ENCODE measurements around the gene EXOC6B. TPM values are rescaled to one million over a fixed set of nuclear protein-coding genes. Genes with fewer than 3 reads are reported as not detected.
A peak's percentile ranks its signal among the peaks of the same experiment; 100 is the strongest.

EXOC6B gene
- total and polyA plus RNA-seq, 9 of the 15 experiments (the other 6 are each of a cell fraction or from before 2014, with no cell fraction given), result 0.28 to 4.2 (median 2.0) TPM

GRCh38 chr2:72719416-72719815 lies 106.4 kb downstream of the EXOC6B start:
- WGBS (ENCODE audit: insufficient coverage, low coverage, missing lambda C conversion rate), result 57% methylated on average over 4 of the region's 4 CpGs
- no peaks in the 10 kb centered on the region for H3K9me3 ChIP-seq (replicated peaks; ENCODE audit: control insufficient read depth, insufficient read depth, low read depth, low read length)
- no peaks in the 10 kb centered on the region; a peak in 1 of 5 replicates for H3K27me3 ChIP-seq (ENCODE audit: control insufficient read depth in 2 of 2, insufficient read depth in 2 of 2, low read length in 2 of 2)
- no peak for TF ChIP-seq NRF1 (conservative IDR thresholded peaks at IDR 0.05 in 1 of 2, IDR thresholded peaks at IDR 0.05 in 1 of 2)
- TF ChIP-seq ASH1L (IDR thresholded peaks at IDR 0.05; ENCODE audit: borderline replicate concordance, low read depth, partially characterized antibody), result no peak
- TF ChIP-seq FOXA3 (CRISPR knock-in tag; conservative IDR thresholded peaks at IDR 0.05 in 1 of 2, IDR thresholded peaks at IDR 0.05 in 1 of 2), result 0 out of 4 replicates have a peak, but pooled peaks of 1 of the 2 experiments have one; percentile 13
- H3K4me1 ChIP-seq (replicated peaks in 1 of 2; ENCODE audit: control insufficient read depth in 2 of 2, insufficient read depth in 2 of 2, low read length in 2 of 2), result no peaks in the 10 kb centered on the region
- ChIA-PET POLR2A (no interaction called here), CTCF (ENCODE audit: low intra/inter-chr PET ratio) (interaction anchor here (0.6 kb wide), 2 partner anchors 195 to 254 kb away, joined by 3 read pairs; no protein-coding TSS in a partner anchor)
- H3K36me3 ChIP-seq (ENCODE audit: control insufficient read depth, insufficient read depth, low read length), result no peaks in the 10 kb centered on the region
- intact Hi-C loops (cut with micrococcal nuclease) (no loop called here), in situ Hi-C loops (cut with MboI) (no loop called here)
- H3K4me3 ChIP-seq, result no peak overlapping the region
- no peak for FAIRE-seq
- no peak overlapping the region for H3K27ac ChIP-seq (ENCODE audit: extremely low read depth, low read depth, low read length)
- no peaks in the 10 kb centered on the region for H4K20me1 ChIP-seq (replicated peaks; ENCODE audit: control insufficient read depth, insufficient read depth, low read length)
- BruUV-seq (replicated peaks), result no TSS peak
- ATAC-seq, result no peak
- H3K79me2 ChIP-seq (ENCODE audit: control insufficient read depth, insufficient read depth, low read length), result no peaks in the 10 kb centered on the region
- no peaks in the 10 kb centered on the region for H3K9me1 ChIP-seq (ENCODE audit: control insufficient read depth, insufficient read depth, low read length)
- DNase-seq (ENCODE audit: extremely low read depth in 1 of 4, low spot score in 3 of 4), result no peak
- no peak overlapping the region for H3K9ac ChIP-seq (ENCODE audit: insufficient read depth in 1 of 2, low read depth in 2 of 2, low read length in 2 of 2)
- no peak overlapping the region for H3K4me2 ChIP-seq (ENCODE audit: insufficient read depth, low read length)
- no peak overlapping the region for H2AFZ ChIP-seq (ENCODE audit: low read depth, low read length)

GRCh38 chr2:72718876-72719275 lies 107.0 kb downstream of the EXOC6B start:
- Histone ChIP-seq H3K79me2 (ENCODE audit: control insufficient read depth, insufficient read depth, low read length) (no peaks in the 10 kb centered on the region), H3K4me1 (replicated peaks in 1 of 2; ENCODE audit: control insufficient read depth in 2 of 2, insufficient read depth in 2 of 2, low read length in 2 of 2) (no peaks in the 10 kb centered on the region), H3K4me2 (ENCODE audit: insufficient read depth, low read length) (no peak overlapping the region), H3K36me3 (ENCODE audit: control insufficient read depth, insufficient read depth, low read length) (no peaks in the 10 kb centered on the region), H3K27ac (ENCODE audit: extremely low read depth, low read depth, low read length) (no peak overlapping the region), H3K9me3 (replicated peaks; ENCODE audit: control insufficient read depth, insufficient read depth, low read depth, low read length) (no peaks in the 10 kb centered on the region), H3K4me3 (no peak overlapping the region), H3K9ac (ENCODE audit: insufficient read depth in 1 of 2, low read depth in 2 of 2, low read length in 2 of 2) (no peak overlapping the region), H2AFZ (ENCODE audit: low read depth, low read length) (no peak overlapping the region), H4K20me1 (replicated peaks; ENCODE audit: control insufficient read depth, insufficient read depth, low read length) (no peaks in the 10 kb centered on the region), H3K9me1 (ENCODE audit: control insufficient read depth, insufficient read depth, low read length) (no peaks in the 10 kb centered on the region), H3K27me3 (ENCODE audit: control insufficient read depth in 2 of 2, insufficient read depth in 2 of 2, low read length in 2 of 2) (no peaks in the 10 kb centered on the region; a peak in 1 of 5 replicates)
- ATAC-seq (no peak), FAIRE-seq (no peak), DNase-seq (ENCODE audit: extremely low read depth in 1 of 4, low spot score in 3 of 4) (no peak)
- in situ Hi-C loops (cut with MboI), result no loop called here
- CTCF ChIA-PET (ENCODE audit: low intra/inter-chr PET ratio), result no interaction called here
- BruUV-seq (replicated peaks), result no TSS peak
- POLR2A ChIA-PET, result no interaction called here
- intact Hi-C loops (cut with micrococcal nuclease), result no loop called here
- TF ChIP-seq, protein P1, sequence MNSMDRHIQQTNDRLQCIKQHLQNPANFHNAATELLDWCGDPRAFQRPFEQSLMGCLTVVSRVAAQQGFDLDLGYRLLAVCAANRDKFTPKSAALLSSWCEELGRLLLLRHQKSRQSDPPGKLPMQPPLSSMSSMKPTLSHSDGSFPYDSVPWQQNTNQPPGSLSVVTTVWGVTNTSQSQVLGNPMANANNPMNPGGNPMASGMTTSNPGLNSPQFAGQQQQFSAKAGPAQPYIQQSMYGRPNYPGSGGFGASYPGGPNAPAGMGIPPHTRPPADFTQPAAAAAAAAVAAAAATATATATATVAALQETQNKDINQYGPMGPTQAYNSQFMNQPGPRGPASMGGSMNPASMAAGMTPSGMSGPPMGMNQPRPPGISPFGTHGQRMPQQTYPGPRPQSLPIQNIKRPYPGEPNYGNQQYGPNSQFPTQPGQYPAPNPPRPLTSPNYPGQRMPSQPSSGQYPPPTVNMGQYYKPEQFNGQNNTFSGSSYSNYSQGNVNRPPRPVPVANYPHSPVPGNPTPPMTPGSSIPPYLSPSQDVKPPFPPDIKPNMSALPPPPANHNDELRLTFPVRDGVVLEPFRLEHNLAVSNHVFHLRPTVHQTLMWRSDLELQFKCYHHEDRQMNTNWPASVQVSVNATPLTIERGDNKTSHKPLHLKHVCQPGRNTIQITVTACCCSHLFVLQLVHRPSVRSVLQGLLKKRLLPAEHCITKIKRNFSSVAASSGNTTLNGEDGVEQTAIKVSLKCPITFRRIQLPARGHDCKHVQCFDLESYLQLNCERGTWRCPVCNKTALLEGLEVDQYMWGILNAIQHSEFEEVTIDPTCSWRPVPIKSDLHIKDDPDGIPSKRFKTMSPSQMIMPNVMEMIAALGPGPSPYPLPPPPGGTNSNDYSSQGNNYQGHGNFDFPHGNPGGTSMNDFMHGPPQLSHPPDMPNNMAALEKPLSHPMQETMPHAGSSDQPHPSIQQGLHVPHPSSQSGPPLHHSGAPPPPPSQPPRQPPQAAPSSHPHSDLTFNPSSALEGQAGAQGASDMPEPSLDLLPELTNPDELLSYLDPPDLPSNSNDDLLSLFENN (IDR thresholded peaks at IDR 0.05; ENCODE audit: low read depth in 2 of 2, low read length in 2 of 2), result no peak
- TF ChIP-seq ASH1L (IDR thresholded peaks at IDR 0.05; ENCODE audit: borderline replicate concordance, low read depth, partially characterized antibody) (no peak), POLR2A (conservative IDR thresholded peaks at IDR 0.05) (no peak), SMAD2 (IDR thresholded peaks at IDR 0.05; ENCODE audit: low read depth, low read length) (no peak), TFE3 (CRISPR knock-in tag; IDR thresholded peaks at IDR 0.05) (no peak), FOXJ2 (tag; IDR thresholded peaks at IDR 0.05) (no peak), KLF10 (CRISPR knock-in tag; IDR thresholded peaks at IDR 0.05) (no peak), ARID2 (IDR thresholded peaks at IDR 0.05) (no peak)
- TF ChIP-seq, protein P2, sequence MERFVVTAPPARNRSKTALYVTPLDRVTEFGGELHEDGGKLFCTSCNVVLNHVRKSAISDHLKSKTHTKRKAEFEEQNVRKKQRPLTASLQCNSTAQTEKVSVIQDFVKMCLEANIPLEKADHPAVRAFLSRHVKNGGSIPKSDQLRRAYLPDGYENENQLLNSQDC (CRISPR knock-in tag; IDR thresholded peaks at IDR 0.05), result no peak

Measured in K562 (cell line).